HEK293 (cell line): ENCODE measurements around the gene METTL22.

ENCODE experiments used
- CTCF ChIA-PET: fragments of 350-600 bp; formaldehyde crosslinking; extraction: SDS; loops from one replicate; lab custom pipeline; 2021; ENCODE audit warnings: antibody characterized with exemption; lab: Yijun Ruan, JAX
- POLR2A ChIA-PET: fragments of 300-600 bp; formaldehyde crosslinking; extraction: SDS; loops from one replicate; lab custom pipeline; 2020; ENCODE audit warnings: antibody characterized with exemption, inconsistent platforms; lab: Yijun Ruan, JAX
- H3K27ac ChIP-seq: fragments of 200-500 bp; sonication (Bioruptor generic); 2 replicates; pipeline ENCODE4 v1.5.1; 2014; ENCODE audit warnings: low read depth, low read length, control low read depth, inconsistent platforms; ENCODE audit errors: extremely low read depth
- H3K36me3 ChIP-seq, 2 experiments: fragments of 200-500 bp in 1 of 2; sonication (Bioruptor generic) in 1 of 2; 1 replicate in 1 of 2; 2 replicates in 1 of 2; pipeline ENCODE4 v1.5.1; 2014 to 2017; ENCODE audit warnings: inconsistent platforms in 2 of 2, low read length in 2 of 2; ENCODE audit not compliant: control insufficient read depth in 2 of 2, insufficient read depth in 1 of 2
- H3K4me1 ChIP-seq: fragments of 200-500 bp; sonication (Bioruptor generic); 2 replicates; pipeline ENCODE4 v1.5.1; 2014; ENCODE audit warnings: mild to moderate bottlenecking, low read length, inconsistent platforms; ENCODE audit not compliant: control insufficient read depth, insufficient read depth
- H3K4me3 ChIP-seq: 2 replicates; pipeline ENCODE4 v1.5.1; 2011; ENCODE audit warnings: low read depth, mild to moderate bottlenecking, control low read depth, low read length, moderate library complexity
- H3K9me3 ChIP-seq: fragments of 200-500 bp; sonication (Bioruptor generic); 2 replicates; pipeline ENCODE4 v1.5.1; 2014; ENCODE audit warnings: low read depth, low read length, inconsistent platforms; ENCODE audit not compliant: control insufficient read depth, insufficient read depth
- BCL11B ChIP-seq: fragments of 450-650 bp; formaldehyde crosslinking; IDR thresholded peaks from 2 replicates; pipeline ENCODE4 v1.5.1; 2016; ENCODE audit warnings: low read depth, missing biosample characterization, missing genetic modification characterization
- FEZF1 ChIP-seq: fragments of 450-650 bp; formaldehyde crosslinking; IDR thresholded peaks from 2 replicates; pipeline ENCODE4 v1.5.1; 2016; ENCODE audit warnings: missing biosample characterization, missing genetic modification characterization
- GLI4 ChIP-seq: fragments of 450-650 bp; formaldehyde crosslinking; IDR thresholded peaks from 2 replicates; pipeline ENCODE4 v1.5.1; 2016; ENCODE audit warnings: missing biosample characterization, missing genetic modification characterization
- GLIS1 ChIP-seq: fragments of 450-650 bp; formaldehyde crosslinking; IDR thresholded peaks from 2 replicates; pipeline ENCODE4 v1.5.1; 2016; ENCODE audit warnings: missing biosample characterization, missing genetic modification characterization
- KLF7 ChIP-seq: fragments of 450-650 bp; formaldehyde crosslinking; IDR thresholded peaks from 2 replicates; pipeline ENCODE4 v1.5.1; 2016; ENCODE audit warnings: missing biosample characterization, missing genetic modification characterization, borderline replicate concordance
- ZBTB48 ChIP-seq: fragments of 450-650 bp; formaldehyde crosslinking; IDR thresholded peaks from 2 replicates; pipeline ENCODE4 v1.5.1; 2016; ENCODE audit warnings: missing biosample characterization, missing genetic modification characterization
- ZEB2 ChIP-seq: fragments of 450-650 bp; formaldehyde crosslinking; IDR thresholded peaks from 2 replicates; pipeline ENCODE4 v1.5.1; 2016; ENCODE audit warnings: missing biosample characterization, missing genetic modification characterization
- ZFP3 ChIP-seq: fragments of 450-650 bp; formaldehyde crosslinking; IDR thresholded peaks from 2 replicates; pipeline ENCODE4 v1.5.1; 2016; ENCODE audit warnings: low read depth, missing biosample characterization, missing genetic modification characterization
- ZIC2 ChIP-seq: fragments of 450-650 bp; formaldehyde crosslinking; IDR thresholded peaks from 2 replicates; pipeline ENCODE4 v1.5.1; 2016; ENCODE audit warnings: missing biosample characterization, missing genetic modification characterization
- ZNF114 ChIP-seq: fragments of 450-650 bp; formaldehyde crosslinking; IDR thresholded peaks from 2 replicates; pipeline ENCODE4 v1.5.0; 2017; ENCODE audit warnings: missing biosample characterization, missing genetic modification characterization
- ZNF16 ChIP-seq: fragments of 450-650 bp; formaldehyde crosslinking; IDR thresholded peaks from 2 replicates; pipeline ENCODE4 v1.5.1; 2016; ENCODE audit warnings: low read depth, missing biosample characterization, missing genetic modification characterization
- ZNF174 ChIP-seq: fragments of 450-650 bp; formaldehyde crosslinking; IDR thresholded peaks from 2 replicates; pipeline ENCODE4 v1.5.0; 2017; ENCODE audit warnings: missing biosample characterization, mild to moderate bottlenecking, missing genetic modification characterization
- ZNF24 ChIP-seq: fragments of 450-650 bp; formaldehyde crosslinking; IDR thresholded peaks from 2 replicates; pipeline ENCODE4 v1.5.1; 2016; ENCODE audit warnings: missing biosample characterization, missing genetic modification characterization
- ZNF510 ChIP-seq: fragments of 450-650 bp; formaldehyde crosslinking; IDR thresholded peaks from 2 replicates; pipeline ENCODE4 v1.5.1; 2018; ENCODE audit warnings: mild to moderate bottlenecking, missing genetic modification characterization, missing biosample characterization; ENCODE audit not compliant: insufficient replicate concordance
- ZNF521 ChIP-seq: fragments of 450-650 bp; formaldehyde crosslinking; IDR thresholded peaks from 2 replicates; pipeline ENCODE4 v1.5.1; 2017; ENCODE audit warnings: missing biosample characterization, mild to moderate bottlenecking, missing genetic modification characterization
- ZNF555 ChIP-seq: fragments of 450-650 bp; formaldehyde crosslinking; conservative IDR thresholded peaks from 2 replicates; pipeline ENCODE4 v1.5.1; 2017; ENCODE audit warnings: missing biosample characterization, mild to moderate bottlenecking, missing genetic modification characterization, inconsistent platforms
- ZNF558 ChIP-seq: fragments of 450-650 bp; formaldehyde crosslinking; IDR thresholded peaks from 2 replicates; pipeline ENCODE4 v1.5.1; 2016; ENCODE audit warnings: missing biosample characterization, missing genetic modification characterization
- ZNF571 ChIP-seq: fragments of 450-650 bp; formaldehyde crosslinking; IDR thresholded peaks from 2 replicates; pipeline ENCODE4 v1.5.0; 2017; ENCODE audit warnings: missing biosample characterization, missing genetic modification characterization
- ZNF768 ChIP-seq: fragments of 450-650 bp; formaldehyde crosslinking; IDR thresholded peaks from 2 replicates; pipeline ENCODE4 v1.5.1; 2018; ENCODE audit warnings: missing biosample characterization, mild to moderate bottlenecking, missing genetic modification characterization
- ZSCAN23 ChIP-seq: fragments of 450-650 bp; formaldehyde crosslinking; IDR thresholded peaks from 2 replicates; pipeline ENCODE4 v1.5.1; 2016; ENCODE audit warnings: missing biosample characterization, missing genetic modification characterization
- TF ChIP-seq, protein P1 (sequence below): fragments of 450-650 bp; IDR thresholded peaks from 2 replicates; pipeline ENCODE4 v1.5.1; 2018; ENCODE audit warnings: missing biosample characterization, missing genetic modification characterization
- TF ChIP-seq, protein P2 (sequence below): fragments of 450-650 bp; formaldehyde crosslinking; IDR thresholded peaks from 2 replicates; pipeline ENCODE4 v1.5.1; 2016; ENCODE audit warnings: missing biosample characterization, missing genetic modification characterization
- TF ChIP-seq, protein P3 (sequence below): fragments of 450-650 bp; formaldehyde crosslinking; IDR thresholded peaks from 2 replicates; pipeline ENCODE4 v1.5.1; 2016; ENCODE audit warnings: missing biosample characterization, missing genetic modification characterization
- TF ChIP-seq, protein P4 (sequence below): fragments of 450-650 bp; formaldehyde crosslinking; optimal IDR thresholded peaks from 2 replicates; pipeline ENCODE3; 2016; ENCODE audit warnings: missing biosample characterization, mild to moderate bottlenecking, missing genetic modification characterization

The METTL22 gene

DNA sequence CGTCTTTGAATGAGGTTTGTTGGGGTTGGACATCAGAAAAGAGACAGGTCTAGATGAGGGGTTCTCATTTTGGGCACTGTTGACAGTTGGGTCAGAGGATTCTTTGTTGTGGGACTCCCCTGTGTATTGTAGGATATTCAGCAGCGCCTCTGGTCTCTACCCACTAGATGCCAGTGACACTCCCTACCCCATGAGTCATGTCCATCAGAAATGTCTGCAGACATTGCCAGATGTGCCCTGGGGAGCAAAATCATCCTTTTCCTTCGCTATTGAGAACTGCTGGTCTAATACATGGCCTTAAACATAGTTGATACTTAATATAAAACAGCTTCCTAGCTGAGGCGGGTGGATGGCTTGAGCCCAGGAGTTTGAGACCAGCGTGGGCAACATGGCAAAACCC lies 56.0 kb downstream of the METTL22 start:
- ChIA-PET CTCF (interaction anchor here (0.9 kb wide), 1 partner anchor 114 kb away, joined by 3 read pairs; no protein-coding TSS in a partner anchor), POLR2A (interaction anchor here (0.7 kb wide), 1 partner anchor 114 kb away, joined by 3 read pairs; no protein-coding TSS in a partner anchor)
- Histone ChIP-seq H3K4me1 (peaks cover 15% of the 10 kb centered on the region), H3K9me3 (no peaks in the 10 kb centered on the region), H3K27ac (no peak overlapping the region), H3K4me3 (no peak overlapping the region), H3K36me3 (no peaks in the 10 kb centered on the region)
- no peak for TF ChIP-seq ZFP3 (tag by site-specific recombination)
- TF ChIP-seq, protein P1, sequence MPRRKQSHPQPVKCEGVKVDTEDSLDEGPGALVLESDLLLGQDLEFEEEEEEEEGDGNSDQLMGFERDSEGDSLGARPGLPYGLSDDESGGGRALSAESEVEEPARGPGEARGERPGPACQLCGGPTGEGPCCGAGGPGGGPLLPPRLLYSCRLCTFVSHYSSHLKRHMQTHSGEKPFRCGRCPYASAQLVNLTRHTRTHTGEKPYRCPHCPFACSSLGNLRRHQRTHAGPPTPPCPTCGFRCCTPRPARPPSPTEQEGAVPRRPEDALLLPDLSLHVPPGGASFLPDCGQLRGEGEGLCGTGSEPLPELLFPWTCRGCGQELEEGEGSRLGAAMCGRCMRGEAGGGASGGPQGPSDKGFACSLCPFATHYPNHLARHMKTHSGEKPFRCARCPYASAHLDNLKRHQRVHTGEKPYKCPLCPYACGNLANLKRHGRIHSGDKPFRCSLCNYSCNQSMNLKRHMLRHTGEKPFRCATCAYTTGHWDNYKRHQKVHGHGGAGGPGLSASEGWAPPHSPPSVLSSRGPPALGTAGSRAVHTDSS (tag by site-specific recombination) = no peak
- no peak for TF ChIP-seq FEZF1 (tag by site-specific recombination)
- TF ChIP-seq ZBTB48 = no peak
- TF ChIP-seq, protein P2, sequence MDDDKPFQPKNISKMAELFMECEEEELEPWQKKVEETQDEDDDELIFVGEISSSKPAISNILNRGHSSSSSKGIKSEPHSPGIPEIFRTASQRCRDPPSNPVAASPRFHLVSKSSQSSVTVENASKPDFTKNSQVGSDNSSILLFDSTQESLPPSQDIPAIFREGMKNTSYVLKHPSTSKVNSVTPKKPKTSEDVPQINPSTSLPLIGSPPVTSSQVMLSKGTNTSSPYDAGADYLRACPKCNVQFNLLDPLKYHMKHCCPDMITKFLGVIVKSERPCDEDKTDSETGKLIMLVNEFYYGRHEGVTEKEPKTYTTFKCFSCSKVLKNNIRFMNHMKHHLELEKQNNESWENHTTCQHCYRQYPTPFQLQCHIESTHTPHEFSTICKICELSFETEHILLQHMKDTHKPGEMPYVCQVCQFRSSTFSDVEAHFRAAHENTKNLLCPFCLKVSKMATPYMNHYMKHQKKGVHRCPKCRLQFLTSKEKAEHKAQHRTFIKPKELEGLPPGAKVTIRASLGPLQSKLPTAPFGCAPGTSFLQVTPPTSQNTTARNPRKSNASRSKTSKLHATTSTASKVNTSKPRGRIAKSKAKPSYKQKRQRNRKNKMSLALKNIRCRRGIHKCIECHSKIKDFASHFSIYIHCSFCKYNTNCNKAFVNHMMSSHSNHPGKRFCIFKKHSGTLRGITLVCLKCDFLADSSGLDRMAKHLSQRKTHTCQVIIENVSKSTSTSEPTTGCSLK (tag by site-specific recombination) = no peak
- TF ChIP-seq ZNF768 (tag by site-specific recombination) = no peak
- TF ChIP-seq ZNF521 (tag by site-specific recombination) = no peak

DNA sequence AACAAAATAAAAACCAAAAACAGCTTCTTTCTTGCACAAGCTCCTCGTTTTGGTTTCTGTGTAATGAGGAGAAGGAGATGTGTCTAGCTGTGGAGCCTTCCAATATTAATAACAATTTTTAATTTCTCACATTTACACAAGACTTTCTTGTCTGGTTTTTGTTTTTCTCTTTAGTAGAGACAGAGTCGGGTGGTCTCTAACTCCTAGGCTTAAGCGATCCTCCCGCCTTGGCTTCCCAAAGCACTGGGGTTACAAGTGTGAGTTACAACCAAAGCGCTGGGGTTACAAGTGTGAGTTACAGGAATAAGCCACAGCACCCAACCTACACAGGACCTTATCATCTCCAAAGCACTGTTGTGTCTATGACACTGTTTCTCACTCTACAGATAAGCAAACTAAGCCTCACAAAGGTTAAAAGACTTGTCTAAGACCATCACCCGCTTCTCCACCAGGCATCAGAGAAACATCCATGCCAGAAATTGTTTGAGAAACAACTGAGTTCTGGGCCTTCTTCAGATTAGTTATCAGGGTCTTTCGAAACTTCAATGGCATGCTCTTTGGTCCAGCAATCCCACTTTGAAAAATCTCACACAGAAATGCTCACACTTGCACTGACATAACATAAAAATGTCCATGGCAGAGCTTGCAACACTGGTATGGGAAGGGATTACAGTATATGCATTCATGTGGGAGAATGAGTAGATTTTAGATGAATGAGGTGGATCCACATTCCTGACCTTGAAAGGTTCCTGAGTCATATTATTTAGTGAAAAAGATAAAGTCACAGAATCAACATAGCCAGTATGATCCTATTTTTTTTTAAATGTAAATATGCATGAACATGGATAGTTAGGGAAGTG lies 56.8 kb downstream of the METTL22 start:
- ChIA-PET CTCF (interaction anchor here (0.9 kb wide), 1 partner anchor 113 kb away, joined by 3 read pairs; no protein-coding TSS in a partner anchor), POLR2A (no interaction called here)
- no peak overlapping the region for H3K27ac ChIP-seq
- no peaks in the 10 kb centered on the region for H3K36me3 ChIP-seq
- H3K9me3 ChIP-seq = no peaks in the 10 kb centered on the region
- H3K4me3 ChIP-seq = no peak overlapping the region
- peaks cover 15% of the 10 kb centered on the region for H3K4me1 ChIP-seq
- no peak for TF ChIP-seq ZSCAN23 (tag by site-specific recombination)
- no peak for TF ChIP-seq ZNF114 (tag by site-specific recombination)
- TF ChIP-seq ZNF24 (tag by site-specific recombination) = no peak
- no peak for TF ChIP-seq ZNF571 (tag by site-specific recombination)
- no peak for TF ChIP-seq ZNF555 (tag by site-specific recombination)
- TF ChIP-seq GLI4 = no peak
- no peak for TF ChIP-seq KLF7 (tag by site-specific recombination)
- TF ChIP-seq BCL11B = no peak
- TF ChIP-seq ZIC2 (tag by site-specific recombination) = no peak
- TF ChIP-seq ZNF16 = no peak
- TF ChIP-seq, protein P3, sequence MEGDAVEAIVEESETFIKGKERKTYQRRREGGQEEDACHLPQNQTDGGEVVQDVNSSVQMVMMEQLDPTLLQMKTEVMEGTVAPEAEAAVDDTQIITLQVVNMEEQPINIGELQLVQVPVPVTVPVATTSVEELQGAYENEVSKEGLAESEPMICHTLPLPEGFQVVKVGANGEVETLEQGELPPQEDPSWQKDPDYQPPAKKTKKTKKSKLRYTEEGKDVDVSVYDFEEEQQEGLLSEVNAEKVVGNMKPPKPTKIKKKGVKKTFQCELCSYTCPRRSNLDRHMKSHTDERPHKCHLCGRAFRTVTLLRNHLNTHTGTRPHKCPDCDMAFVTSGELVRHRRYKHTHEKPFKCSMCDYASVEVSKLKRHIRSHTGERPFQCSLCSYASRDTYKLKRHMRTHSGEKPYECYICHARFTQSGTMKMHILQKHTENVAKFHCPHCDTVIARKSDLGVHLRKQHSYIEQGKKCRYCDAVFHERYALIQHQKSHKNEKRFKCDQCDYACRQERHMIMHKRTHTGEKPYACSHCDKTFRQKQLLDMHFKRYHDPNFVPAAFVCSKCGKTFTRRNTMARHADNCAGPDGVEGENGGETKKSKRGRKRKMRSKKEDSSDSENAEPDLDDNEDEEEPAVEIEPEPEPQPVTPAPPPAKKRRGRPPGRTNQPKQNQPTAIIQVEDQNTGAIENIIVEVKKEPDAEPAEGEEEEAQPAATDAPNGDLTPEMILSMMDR = no peak
- no peak for TF ChIP-seq ZEB2
- no peak for TF ChIP-seq ZNF510
- no peak for TF ChIP-seq ZNF558 (tag by site-specific recombination)
- TF ChIP-seq ZNF174 = no peak
- no peak for TF ChIP-seq GLIS1 (tag by site-specific recombination)
- TF ChIP-seq, protein P4, sequence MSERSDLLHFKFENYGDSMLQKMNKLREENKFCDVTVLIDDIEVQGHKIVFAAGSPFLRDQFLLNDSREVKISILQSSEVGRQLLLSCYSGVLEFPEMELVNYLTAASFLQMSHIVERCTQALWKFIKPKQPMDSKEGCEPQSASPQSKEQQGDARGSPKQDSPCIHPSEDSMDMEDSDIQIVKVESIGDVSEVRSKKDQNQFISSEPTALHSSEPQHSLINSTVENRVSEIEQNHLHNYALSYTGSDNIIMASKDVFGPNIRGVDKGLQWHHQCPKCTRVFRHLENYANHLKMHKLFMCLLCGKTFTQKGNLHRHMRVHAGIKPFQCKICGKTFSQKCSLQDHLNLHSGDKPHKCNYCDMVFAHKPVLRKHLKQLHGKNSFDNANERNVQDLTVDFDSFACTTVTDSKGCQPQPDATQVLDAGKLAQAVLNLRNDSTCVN = no peak
